Cardiac septum (tissue), 1 donor: ENCODE results near the gene JARID2. TPM values are rescaled to one million over a fixed set of nuclear protein-coding genes. Genes with fewer than 3 reads are reported as not detected.
A peak's percentile ranks its signal among the peaks of the same experiment; 100 is the strongest.

ENCODE experiments used
- DNase-seq: peaks from one replicate; pipeline ENCODE4 v3.0.0-alpha.2; 2020; ENCODE audit warnings: low spot score
- intact Hi-C: fragments of 100-400 bp; cut with DNase I; formaldehyde crosslinking; loops from one replicate; pipeline ENCODE4 v1.14.0; 2022
- total RNA-seq: library from RNA; stranded (reverse); fragmentation: NEBNext Ultra II Directional; extraction: Animal tissue kit (Norgen Biotek cat#: 25700); gene quantifications from one replicate; pipeline ENCODE4 v1.2.1, GENCODE V29; 2021
- donor health status: DM: no; HTN: no; CAD: no.

The JARID2 gene
- total RNA-seq, 1 donor from 2014 or later, result 4.5 TPM

- intact Hi-C loops, result no loop called here
- DNase-seq, result no peak
Observed at GRCh38 chr6:15484140-15484539, 238.3 kb downstream of the JARID2 start.

- DNase-seq, result no peak
Observed at GRCh38 chr6:15484821-15485220, 239.0 kb downstream of the JARID2 start.

GRCh38 chr6:15485936-15486335 lies 240.1 kb downstream of the JARID2 start:
- no peak for DNase-seq
- intact Hi-C loops, result no loop called here

More at GRCh38 chr6:15484821-15485220, 239.0 kb downstream of the JARID2 start:
- intact Hi-C loops, result no loop called here

- DNase-seq, result no peak
- intact Hi-C loops, result no loop called here
Observed at GRCh38 chr6:15487262-15487661, 241.4 kb downstream of the JARID2 start.

GRCh38 chr6:15489261-15489962 lies 243.5 kb downstream of the JARID2 start:
- intact Hi-C loops, result no loop called here

GRCh38 chr6:15490242-15491100 lies 244.6 kb downstream of the JARID2 start:
- intact Hi-C loops, result loop anchor here (5.0 to 10.0 kb wide), 3 partner anchors 48 to 1278 kb away; no protein-coding TSS in a partner anchor
- no peak for DNase-seq

More at GRCh38 chr6:15489261-15489962, 243.5 kb downstream of the JARID2 start:
- DNase-seq, result no peak

- DNase-seq, result peak; percentile 86
- intact Hi-C loops, result loop anchor here (5.0 to 10.0 kb wide), 3 partner anchors 49 to 1279 kb away; no protein-coding TSS in a partner anchor
Observed at GRCh38 chr6:15491255-15491985, 245.6 kb downstream of the JARID2 start.

- DNase-seq, result no peak
- intact Hi-C loops, result loop anchor here (5.0 to 10.0 kb wide), 3 partner anchors 50 to 1280 kb away; no protein-coding TSS in a partner anchor
Observed at GRCh38 chr6:15491986-15492269, 246.1 kb downstream of the JARID2 start.

GRCh38 chr6:15493437-15494168 lies 247.7 kb downstream of the JARID2 start:
- DNase-seq, result peak; percentile 35
- intact Hi-C loops, result loop anchor here (5.0 to 10.0 kb wide), 3 partner anchors 51 to 1281 kb away; no protein-coding TSS in a partner anchor

- intact Hi-C loops, result loop anchor here (5.0 to 10.0 kb wide), 2 partner anchors 248 to 611 kb away; partner anchors contain the start of gene JARID2
- DNase-seq, result peak; percentile 80
Observed at GRCh38 chr6:15495375-15495901, 249.6 kb downstream of the JARID2 start.

- DNase-seq, result peak; percentile 72
- intact Hi-C loops, result loop anchor here (5.0 to 10.0 kb wide), 2 partner anchors 249 to 612 kb away; partner anchors contain the start of gene JARID2
Observed at GRCh38 chr6:15496345-15497131, 250.7 kb downstream of the JARID2 start.

- DNase-seq, result no peak
- intact Hi-C loops, result loop anchor here (5.0 to 10.0 kb wide), 2 partner anchors 251 to 614 kb away; partner anchors contain the start of gene JARID2
Observed at GRCh38 chr6:15498640-15499039, 252.8 kb downstream of the JARID2 start.

GRCh38 chr6:15499125-15499524 lies 253.3 kb downstream of the JARID2 start:
- intact Hi-C loops, result loop anchor here (5.0 to 10.0 kb wide), 2 partner anchors 252 to 614 kb away; partner anchors contain the start of gene JARID2
- no peak for DNase-seq

GRCh38 chr6:15499591-15499990 lies 253.7 kb downstream of the JARID2 start:
- no peak for DNase-seq
- intact Hi-C loops, result loop anchor here (5.0 to 10.0 kb wide), 2 partner anchors 252 to 615 kb away; partner anchors contain the start of gene JARID2

- peak; percentile 61 for DNase-seq
- intact Hi-C loops, result loop anchor here (5.0 kb wide), 1 partner anchor 122 kb away; no protein-coding TSS in a partner anchor
Observed at GRCh38 chr6:15500078-15500740, 254.3 kb downstream of the JARID2 start.

GRCh38 chr6:15500901-15501825 lies 255.3 kb downstream of the JARID2 start:
- peak; percentile 39 for DNase-seq
- intact Hi-C loops, result loop anchor here (5.0 kb wide), 1 partner anchor 121 kb away; no protein-coding TSS in a partner anchor
